Vagina (tissue), 2 donors: Measurements from ENCODE around the gene MAGOHB. TPM values are rescaled to one million over a fixed set of nuclear protein-coding genes. Genes with fewer than 3 reads are reported as not detected.
"Not testable (repeated sequence)": the region's sequence is repeated elsewhere in the genome, so short reads cannot be mapped to it uniquely, and the experiment has no call there.

Experiments
- DNase-seq, 2 donors: peaks; one replicate each; pipeline ENCODE4 v3.0.0-alpha.2; 2017; ENCODE audit errors: extremely low spot score in 2 of 2
- H3K27ac ChIP-seq: fragments of 200-600 bp; sonication (generic); one replicate; pipeline ENCODE4 v1.5.1; 2019
- H3K27me3 ChIP-seq: fragments of 200-600 bp; sonication (generic); one replicate; pipeline ENCODE4 v1.5.1; 2019
- H3K36me3 ChIP-seq, 2 donors: fragments of 200-600 bp; sonication (generic); one replicate each; pipeline ENCODE4 v1.5.1; 2017 to 2019
- H3K4me1 ChIP-seq: fragments of 200-600 bp; sonication (generic); one replicate; pipeline ENCODE4 v1.5.1; 2019
- H3K4me3 ChIP-seq, 2 donors: fragments of 200-600 bp; sonication (generic); 1 replicate in 1 of 2; 2 replicates in 1 of 2; pipeline ENCODE4 v1.5.1; 2016 to 2019
- H3K9me3 ChIP-seq: fragments of 200-600 bp; sonication (generic); one replicate; pipeline ENCODE4 v1.5.1; 2019
- POLR2A ChIP-seq, 2 donors: fragments of 450-650 bp; IDR thresholded peaks; one replicate each; pipeline ENCODE4 v1.6.1; 2017; ENCODE audit warnings: antibody characterized with exemption in 2 of 2, mild to moderate bottlenecking in 2 of 2, moderate library complexity in 2 of 2
- POLR2AphosphoS5 ChIP-seq, 2 donors: sonication (generic); formaldehyde crosslinking; IDR thresholded peaks; one replicate each; pipeline ENCODE4 v1.9.0; 2017; ENCODE audit warnings: antibody characterized with exemption in 2 of 2, mild to moderate bottlenecking in 2 of 2, low read depth in 1 of 2; ENCODE audit not compliant: insufficient read depth in 1 of 2
- intact Hi-C: fragments of 100-400 bp; cut with DNase I; formaldehyde crosslinking; loops from one replicate; pipeline ENCODE4 v1.15.1; 2023
- total RNA-seq: library from RNA; depleted of rRNA; stranded (reverse); fragments of >200 nt; gene quantifications from one replicate; pipeline ENCODE4 v1.2.3, GENCODE V29; 2016
- TF ChIP-seq, protein P1 (sequence below), 3 experiments: fragments of 450-650 bp in 2 of 3; fragments of 200-600 bp in 1 of 3; sonication (generic) in 1 of 3; IDR thresholded peaks; one replicate each; pipeline ENCODE4 v1.5.1; 2017 to 2019; ENCODE audit warnings: antibody characterized with exemption in 3 of 3, mild to moderate bottlenecking in 2 of 3, moderate library complexity in 2 of 3

Gene MAGOHB
- total RNA-seq, 1 donor from 2014 or later: 7.9 TPM

DNA sequence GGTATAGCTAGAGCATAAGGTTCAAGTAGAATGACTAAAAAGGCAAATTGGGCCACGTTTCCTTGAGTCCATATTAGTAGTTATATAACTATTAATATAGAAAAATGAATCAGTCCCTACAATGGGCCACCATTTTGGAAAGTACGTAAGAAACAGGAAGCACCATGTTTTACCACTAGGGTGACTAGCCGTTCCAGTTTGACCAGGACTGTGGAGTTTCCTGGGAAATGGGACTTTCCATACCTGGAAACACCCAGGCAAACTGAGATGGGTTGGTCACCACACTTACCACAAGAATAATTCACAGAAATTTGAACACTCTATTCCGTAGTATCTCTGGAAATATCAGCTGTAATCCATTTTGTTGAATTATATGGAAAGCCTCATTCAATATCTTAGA lies 2.1 kb upstream of the MAGOHB start:
- intact Hi-C loops: no loop called here
- no peaks in the 10 kb centered on the region for H3K9me3 ChIP-seq
- peaks cover 18% of the 10 kb centered on the region for H3K4me1 ChIP-seq
- DNase-seq: no peak
- H3K4me3 ChIP-seq: no peak overlapping the region
- H3K27me3 ChIP-seq: no peaks in the 10 kb centered on the region
- no peak overlapping the region for H3K27ac ChIP-seq
- TF ChIP-seq, protein P1, sequence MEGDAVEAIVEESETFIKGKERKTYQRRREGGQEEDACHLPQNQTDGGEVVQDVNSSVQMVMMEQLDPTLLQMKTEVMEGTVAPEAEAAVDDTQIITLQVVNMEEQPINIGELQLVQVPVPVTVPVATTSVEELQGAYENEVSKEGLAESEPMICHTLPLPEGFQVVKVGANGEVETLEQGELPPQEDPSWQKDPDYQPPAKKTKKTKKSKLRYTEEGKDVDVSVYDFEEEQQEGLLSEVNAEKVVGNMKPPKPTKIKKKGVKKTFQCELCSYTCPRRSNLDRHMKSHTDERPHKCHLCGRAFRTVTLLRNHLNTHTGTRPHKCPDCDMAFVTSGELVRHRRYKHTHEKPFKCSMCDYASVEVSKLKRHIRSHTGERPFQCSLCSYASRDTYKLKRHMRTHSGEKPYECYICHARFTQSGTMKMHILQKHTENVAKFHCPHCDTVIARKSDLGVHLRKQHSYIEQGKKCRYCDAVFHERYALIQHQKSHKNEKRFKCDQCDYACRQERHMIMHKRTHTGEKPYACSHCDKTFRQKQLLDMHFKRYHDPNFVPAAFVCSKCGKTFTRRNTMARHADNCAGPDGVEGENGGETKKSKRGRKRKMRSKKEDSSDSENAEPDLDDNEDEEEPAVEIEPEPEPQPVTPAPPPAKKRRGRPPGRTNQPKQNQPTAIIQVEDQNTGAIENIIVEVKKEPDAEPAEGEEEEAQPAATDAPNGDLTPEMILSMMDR (IDR thresholded peaks at IDR 0.05): no peak
- TF ChIP-seq POLR2A (IDR thresholded peaks at IDR 0.05): no peak
- no peak for TF ChIP-seq POLR2AphosphoS5 (IDR thresholded peaks at IDR 0.05; ENCODE audit: insufficient read depth in 1 of 2, low read depth in 1 of 2)
- no peaks in the 10 kb centered on the region for H3K36me3 ChIP-seq

DNA sequence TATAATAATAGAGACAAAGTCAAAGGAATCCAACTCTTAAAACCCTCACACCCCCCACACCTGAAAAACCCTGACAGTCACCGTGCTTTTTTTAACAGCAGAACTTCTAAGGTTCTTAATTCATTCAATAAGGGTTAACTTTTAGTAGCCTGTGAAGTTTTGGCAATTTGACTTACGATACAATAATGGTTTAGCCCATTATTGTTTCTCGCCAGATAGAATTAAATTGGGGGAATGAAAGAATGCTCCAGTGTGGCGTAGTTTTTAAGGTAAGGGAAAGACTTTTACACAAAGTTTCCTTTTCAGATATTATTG lies 604 bp upstream of the MAGOHB start:
- intact Hi-C loops: no loop called here

DNA sequence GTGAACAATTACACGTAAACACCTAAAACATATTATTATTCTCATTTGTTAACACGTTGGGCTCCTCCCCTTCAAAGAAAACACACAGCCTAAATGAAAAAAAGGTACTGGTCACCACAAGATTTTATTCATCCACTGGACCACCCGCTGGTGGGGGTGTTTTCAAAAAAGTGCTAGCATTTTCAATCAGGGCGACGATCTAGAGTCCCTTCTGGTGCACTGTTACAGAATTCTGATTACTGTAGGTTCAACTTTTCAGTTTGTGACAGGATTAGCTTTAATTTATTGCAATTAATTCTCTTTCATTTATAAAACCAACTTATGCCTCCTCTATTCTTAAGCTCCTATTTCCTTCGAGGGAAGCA lies 443 bp downstream of the MAGOHB start:
- intact Hi-C loops: no loop called here

More for the DNA sequence above, 604 bp upstream of the MAGOHB start:
- Histone ChIP-seq H3K9me3 (no peaks in the 10 kb centered on the region), H3K36me3 (peaks cover 0 to 7% of the 10 kb centered on the region in 2 donors), H3K4me1 (peaks cover 18% of the 10 kb centered on the region), H3K27me3 (no peaks in the 10 kb centered on the region), H3K27ac (peak overlapping the region; percentile 90), H3K4me3 (peak overlapping the region; percentile 90 to 91)
- TF ChIP-seq POLR2A (IDR thresholded peaks at IDR 0.05): no peak
- TF ChIP-seq, protein P1 (IDR thresholded peaks at IDR 0.05): no peak
- TF ChIP-seq POLR2AphosphoS5 (IDR thresholded peaks at IDR 0.05; ENCODE audit: insufficient read depth in 1 of 2, low read depth in 1 of 2): no peak
- DNase-seq: no peak

DNA sequence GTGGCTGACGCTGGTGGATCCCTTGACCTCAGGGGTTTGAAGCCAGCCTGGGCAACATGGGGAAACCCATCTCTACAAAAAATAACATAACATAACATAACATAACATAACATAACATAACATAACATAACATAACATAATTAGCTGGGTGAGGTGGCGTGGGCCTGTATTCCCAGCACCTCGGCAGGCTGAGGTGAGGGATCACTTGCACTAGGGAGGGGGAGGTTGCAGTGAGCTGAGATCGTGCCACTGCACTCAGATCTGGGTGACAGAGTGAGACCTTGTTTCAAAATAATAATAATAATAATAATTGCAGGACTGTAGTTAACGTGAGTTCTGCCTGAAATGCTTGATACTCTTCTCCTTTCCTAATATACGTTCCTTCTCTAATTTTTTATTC lies 1.3 kb downstream of the MAGOHB start:
- Histone ChIP-seq H3K9me3 (no peaks in the 10 kb centered on the region), H3K4me1 (peaks cover 18% of the 10 kb centered on the region), H3K27me3 (no peaks in the 10 kb centered on the region), H3K36me3 (peaks cover 0 to 18% of the 10 kb centered on the region in 2 donors), H3K27ac (no peak overlapping the region), H3K4me3 (peak overlapping the region; percentile 90 to 91)
- TF ChIP-seq, protein P1 (IDR thresholded peaks at IDR 0.05): no peak
- TF ChIP-seq POLR2AphosphoS5 (IDR thresholded peaks at IDR 0.05; ENCODE audit: insufficient read depth in 1 of 2, low read depth in 1 of 2): no peak
- no peak for TF ChIP-seq POLR2A (IDR thresholded peaks at IDR 0.05)
- no peak for DNase-seq
- intact Hi-C loops: no loop called here

More for the DNA sequence above, 443 bp downstream of the MAGOHB start:
- Histone ChIP-seq H3K4me1 (peaks cover 18% of the 10 kb centered on the region), H3K36me3 (peaks cover 0 to 10% of the 10 kb centered on the region in 2 donors), H3K27ac (peak overlapping the region; percentile 90), H3K27me3 (no peaks in the 10 kb centered on the region), H3K4me3 (peak overlapping the region; percentile 90 to 91), H3K9me3 (no peaks in the 10 kb centered on the region)
- TF ChIP-seq, protein P1 (IDR thresholded peaks at IDR 0.05): no peak
- TF ChIP-seq POLR2A (IDR thresholded peaks at IDR 0.05) (no peak), POLR2AphosphoS5 (IDR thresholded peaks at IDR 0.05; ENCODE audit: insufficient read depth in 1 of 2, low read depth in 1 of 2) (no peak)
- no peak for DNase-seq

DNA sequence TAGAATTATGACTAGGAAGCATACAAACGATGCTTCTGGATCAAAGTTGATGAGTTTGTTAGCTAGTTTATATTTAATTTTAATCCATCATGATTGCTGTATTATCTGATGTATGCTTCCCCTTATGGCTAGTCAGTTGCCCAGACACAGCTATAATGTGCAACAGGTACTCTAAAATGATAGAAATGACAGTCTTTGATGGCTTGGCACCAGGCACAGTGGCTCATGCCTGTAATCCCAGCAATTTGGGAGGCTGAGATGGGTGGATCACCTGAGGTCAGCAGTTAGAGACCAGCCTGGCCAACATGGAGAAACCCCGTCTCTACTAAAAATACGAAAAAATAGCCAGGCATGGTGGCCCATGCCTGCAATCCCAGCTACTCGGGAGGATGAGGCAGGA lies 2.2 kb downstream of the MAGOHB start:
- H3K27ac ChIP-seq, intact Hi-C loops: not testable (repeated sequence)

DNA sequence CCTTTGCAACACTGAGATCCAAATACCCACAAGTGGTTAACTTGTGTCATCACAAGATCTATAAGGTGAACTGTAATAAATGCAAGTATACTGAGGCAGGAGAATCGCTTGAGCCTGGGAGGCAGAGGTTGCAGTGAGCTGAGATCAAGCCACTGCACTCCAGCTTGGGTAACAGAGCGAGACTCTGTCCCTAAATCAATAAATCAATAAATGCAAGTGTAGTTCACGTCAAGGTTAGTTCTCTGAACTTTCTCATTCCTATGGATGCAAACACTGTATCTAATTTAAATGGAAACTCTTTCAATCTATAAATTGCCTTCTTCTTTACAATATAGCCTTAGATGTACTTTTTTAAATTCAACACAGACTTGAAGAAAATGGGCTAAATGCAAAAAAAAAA lies 3.2 kb downstream of the MAGOHB start:
- no peaks in the 10 kb centered on the region for H3K9me3 ChIP-seq
- intact Hi-C loops: no loop called here
- H3K36me3 ChIP-seq: peaks cover 0 to 31% of the 10 kb centered on the region in 2 donors
- no peak overlapping the region for H3K4me3 ChIP-seq
- no peak for DNase-seq
- no peaks in the 10 kb centered on the region for H3K27me3 ChIP-seq
- TF ChIP-seq POLR2A (IDR thresholded peaks at IDR 0.05): no peak
- no peak for TF ChIP-seq POLR2AphosphoS5 (IDR thresholded peaks at IDR 0.05; ENCODE audit: insufficient read depth in 1 of 2, low read depth in 1 of 2)
- TF ChIP-seq, protein P1 (IDR thresholded peaks at IDR 0.05): no peak
- H3K4me1 ChIP-seq: peaks cover 18% of the 10 kb centered on the region
- H3K27ac ChIP-seq: no peak overlapping the region

More for the DNA sequence above, 2.2 kb downstream of the MAGOHB start:
- not testable (repeated sequence) for H3K9me3 ChIP-seq, H3K4me3 ChIP-seq, DNase-seq, H3K27me3 ChIP-seq
- peaks cover 18% of the 10 kb centered on the region for H3K4me1 ChIP-seq
- H3K36me3 ChIP-seq: peaks cover 0 to 27% of the 10 kb centered on the region in 2 donors
